HepG2 (cell line): ENCODE results near the gene CHST12. TPM values are rescaled to one million over a fixed set of nuclear protein-coding genes. Genes with fewer than 3 reads are reported as not detected.

ENCODE experiments used
- EED ChIP-seq: sonication (generic); formaldehyde crosslinking; IDR thresholded peaks from 2 replicates; pipeline ENCODE4 v1.5.0; 2020; ENCODE audit warnings: mild to moderate bottlenecking, missing genetic modification reagents
- MED1 ChIP-seq: sonication (generic); formaldehyde crosslinking; IDR thresholded peaks from 2 replicates; pipeline ENCODE4 v1.4.0; 2020; ENCODE audit warnings: missing genetic modification reagents
- NFATC3 ChIP-seq: sonication (generic); formaldehyde crosslinking; IDR thresholded peaks from 2 replicates; pipeline ENCODE4 v1.5.1; 2020; ENCODE audit warnings: mild to moderate bottlenecking, missing genetic modification reagents
- NFYB ChIP-seq: sonication (generic); formaldehyde crosslinking; IDR thresholded peaks from 2 replicates; pipeline ENCODE4 v1.4.0; 2020; ENCODE audit warnings: missing genetic modification reagents
- SRSF1 ChIP-seq: fragments of 200-400 bp; formaldehyde crosslinking; optimal IDR thresholded peaks from 2 replicates; pipeline ENCODE3; 2017; ENCODE audit warnings: mild to moderate bottlenecking, low read depth, low read length, moderate library complexity
- SSRP1 ChIP-seq: IDR thresholded peaks from 2 replicates; pipeline ENCODE4 v1.6.1; 2016; ENCODE audit warnings: control low read depth
- TBL1XR1 ChIP-seq: fragments of 150-350 bp; IDR thresholded peaks from 2 replicates; pipeline ENCODE4 v1.6.1; 2014; ENCODE audit warnings: borderline replicate concordance, low read length; ENCODE audit not compliant: partially characterized antibody
- TP53 ChIP-seq: sonication (generic); formaldehyde crosslinking; conservative IDR thresholded peaks from 2 replicates; pipeline ENCODE4 v1.4.0; 2020; ENCODE audit warnings: missing genetic modification reagents
- ZNF263 ChIP-seq: sonication (generic); formaldehyde crosslinking; IDR thresholded peaks from 2 replicates; pipeline ENCODE4 v1.4.0; 2020; ENCODE audit warnings: missing genetic modification reagents
- ZNF317 ChIP-seq: sonication (generic); formaldehyde crosslinking; IDR thresholded peaks from 2 replicates; pipeline ENCODE4 v1.5.0; 2020; ENCODE audit warnings: mild to moderate bottlenecking, missing genetic modification reagents
- ZNF329 ChIP-seq: sonication (generic); formaldehyde crosslinking; IDR thresholded peaks from 2 replicates; pipeline ENCODE4 v1.9.0; 2021; ENCODE audit warnings: low read depth, mild to moderate bottlenecking, missing genetic modification reagents
- ZSCAN20 ChIP-seq: sonication (generic); formaldehyde crosslinking; IDR thresholded peaks from 2 replicates; pipeline ENCODE4 v1.4.0; 2020; ENCODE audit warnings: missing genetic modification reagents, mild to moderate bottlenecking, borderline replicate concordance
- polyA plus RNA-seq, 8 experiments: library from polyadenylated mRNA; depleted of rRNA in 3 of 8; stranded (reverse) in 7 of 8; unstranded in 1 of 8; fragments of >200 nt; fragmentation: Illumina TruSeq in 4 of 8; extraction: Trizol in 4 of 8; gene quantifications; 2 replicates each; pipeline versions ENCODE4 v1.2.1 to v1.2.3, GENCODE V29; 2011 to 2016; ENCODE audit warnings: low read depth in 4 of 8, missing spikeins in 1 of 8, mixed read lengths in 1 of 8; ENCODE audit not compliant: insufficient read depth in 1 of 8
- total RNA-seq, 5 experiments: library from RNA; depleted of rRNA; stranded (reverse); fragments of >200 nt; fragmentation: Illumina TruSeq; extraction: Trizol; gene quantifications; 2 replicates each; pipeline ENCODE4 v1.2.3, GENCODE V29; 2016; ENCODE audit warnings: low read depth in 1 of 5
- TF ChIP-seq, protein P1 (sequence below), 2 experiments: sonication (generic) in 1 of 2; formaldehyde crosslinking in 1 of 2; IDR thresholded peaks; 2 replicates each; pipeline versions ENCODE4 v1.5.1 to v1.6.1; 2011 to 2020; ENCODE audit warnings: borderline replicate concordance in 1 of 2, low read depth in 1 of 2, low read length in 1 of 2, mild to moderate bottlenecking in 1 of 2, missing genetic modification reagents in 1 of 2, moderate library complexity in 1 of 2
- TF ChIP-seq, protein P2 (sequence below): sonication (generic); formaldehyde crosslinking; IDR thresholded peaks from 2 replicates; pipeline ENCODE4 v1.8.1; 2023; ENCODE audit warnings: missing genetic modification reagents, mild to moderate bottlenecking, borderline replicate concordance
- TF ChIP-seq, protein P3 (sequence below), 2 experiments: sonication (generic) in 1 of 2; formaldehyde crosslinking in 1 of 2; IDR thresholded peaks; 2 replicates each; pipeline versions ENCODE4 v1.4.0 to v1.6.1; 2016 to 2020; ENCODE audit warnings: borderline replicate concordance in 1 of 2, low read depth in 1 of 2, mild to moderate bottlenecking in 1 of 2, missing genetic modification reagents in 1 of 2
- TF ChIP-seq, protein P4 (sequence below): IDR thresholded peaks from 2 replicates; pipeline ENCODE4 v1.6.1; 2018; ENCODE audit warnings: missing genetic modification reagents, mild to moderate bottlenecking, missing compliant biosample characterization
- TF ChIP-seq, protein P5 (sequence below): sonication (generic); formaldehyde crosslinking; IDR thresholded peaks from 2 replicates; pipeline ENCODE4 v1.4.0; 2020; ENCODE audit warnings: mild to moderate bottlenecking, missing genetic modification reagents, borderline replicate concordance

Gene CHST12
- total and polyA plus RNA-seq, 2 of the 13 experiments (the other 11 are each of a cell fraction or from before 2014, with no cell fraction given), result 6.4 to 15.8 TPM

DNA sequence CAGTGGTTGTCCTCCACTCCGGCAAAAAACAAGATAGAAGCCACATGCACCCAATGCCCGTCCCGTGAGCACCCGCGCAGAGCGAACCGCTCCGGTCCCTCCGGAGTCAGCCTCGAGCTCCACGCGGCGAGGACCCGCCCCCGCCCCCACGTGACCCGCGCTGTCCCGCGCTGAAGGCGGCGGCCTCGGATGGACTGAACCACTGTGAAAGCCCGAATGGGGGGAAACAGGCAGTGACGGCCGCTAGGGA lies 49.5 kb upstream of the CHST12 start (continued):
- TF ChIP-seq, protein P1, sequence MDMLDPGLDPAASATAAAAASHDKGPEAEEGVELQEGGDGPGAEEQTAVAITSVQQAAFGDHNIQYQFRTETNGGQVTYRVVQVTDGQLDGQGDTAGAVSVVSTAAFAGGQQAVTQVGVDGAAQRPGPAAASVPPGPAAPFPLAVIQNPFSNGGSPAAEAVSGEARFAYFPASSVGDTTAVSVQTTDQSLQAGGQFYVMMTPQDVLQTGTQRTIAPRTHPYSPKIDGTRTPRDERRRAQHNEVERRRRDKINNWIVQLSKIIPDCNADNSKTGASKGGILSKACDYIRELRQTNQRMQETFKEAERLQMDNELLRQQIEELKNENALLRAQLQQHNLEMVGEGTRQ (IDR thresholded peaks at IDR 0.05; ENCODE audit: low read depth, low read length), result peak; percentile 94
- TF ChIP-seq, protein P1 (CRISPR knock-in tag; IDR thresholded peaks at IDR 0.05; ENCODE audit: borderline replicate concordance), result peak; percentile 99; the same call in 1 of the 2 replicates
- TF ChIP-seq, protein P2, sequence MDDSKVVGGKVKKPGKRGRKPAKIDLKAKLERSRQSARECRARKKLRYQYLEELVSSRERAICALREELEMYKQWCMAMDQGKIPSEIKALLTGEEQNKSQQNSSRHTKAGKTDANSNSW (CRISPR knock-in tag), result peak; percentile 72; the same call in 1 of the 2 replicates
- TF ChIP-seq TBL1XR1, result peak; percentile 38
- TF ChIP-seq SRSF1, result peak; percentile 77
- TF ChIP-seq ZNF263 (CRISPR knock-in tag), result peak; percentile 85
- TF ChIP-seq, protein P3, sequence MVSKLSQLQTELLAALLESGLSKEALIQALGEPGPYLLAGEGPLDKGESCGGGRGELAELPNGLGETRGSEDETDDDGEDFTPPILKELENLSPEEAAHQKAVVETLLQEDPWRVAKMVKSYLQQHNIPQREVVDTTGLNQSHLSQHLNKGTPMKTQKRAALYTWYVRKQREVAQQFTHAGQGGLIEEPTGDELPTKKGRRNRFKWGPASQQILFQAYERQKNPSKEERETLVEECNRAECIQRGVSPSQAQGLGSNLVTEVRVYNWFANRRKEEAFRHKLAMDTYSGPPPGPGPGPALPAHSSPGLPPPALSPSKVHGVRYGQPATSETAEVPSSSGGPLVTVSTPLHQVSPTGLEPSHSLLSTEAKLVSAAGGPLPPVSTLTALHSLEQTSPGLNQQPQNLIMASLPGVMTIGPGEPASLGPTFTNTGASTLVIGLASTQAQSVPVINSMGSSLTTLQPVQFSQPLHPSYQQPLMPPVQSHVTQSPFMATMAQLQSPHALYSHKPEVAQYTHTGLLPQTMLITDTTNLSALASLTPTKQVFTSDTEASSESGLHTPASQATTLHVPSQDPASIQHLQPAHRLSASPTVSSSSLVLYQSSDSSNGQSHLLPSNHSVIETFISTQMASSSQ (IDR thresholded peaks at IDR 0.05; ENCODE audit: low read depth), result no peak
- TF ChIP-seq, protein P3 (CRISPR knock-in tag; IDR thresholded peaks at IDR 0.05; ENCODE audit: borderline replicate concordance), result peak; percentile 27; the same call in 1 of the 2 replicates
- TF ChIP-seq EED, result peak; percentile 87
- peak; percentile 89; the same call in 1 of the 2 replicates for TF ChIP-seq NFATC3 (CRISPR knock-in tag)
- no peak for TF ChIP-seq TP53 (CRISPR knock-in tag)
- TF ChIP-seq ZNF317 (CRISPR knock-in tag), result no peak
- peak; percentile 39 for TF ChIP-seq NFYB (CRISPR knock-in tag)
- no peak for TF ChIP-seq SSRP1
- TF ChIP-seq, protein P4, sequence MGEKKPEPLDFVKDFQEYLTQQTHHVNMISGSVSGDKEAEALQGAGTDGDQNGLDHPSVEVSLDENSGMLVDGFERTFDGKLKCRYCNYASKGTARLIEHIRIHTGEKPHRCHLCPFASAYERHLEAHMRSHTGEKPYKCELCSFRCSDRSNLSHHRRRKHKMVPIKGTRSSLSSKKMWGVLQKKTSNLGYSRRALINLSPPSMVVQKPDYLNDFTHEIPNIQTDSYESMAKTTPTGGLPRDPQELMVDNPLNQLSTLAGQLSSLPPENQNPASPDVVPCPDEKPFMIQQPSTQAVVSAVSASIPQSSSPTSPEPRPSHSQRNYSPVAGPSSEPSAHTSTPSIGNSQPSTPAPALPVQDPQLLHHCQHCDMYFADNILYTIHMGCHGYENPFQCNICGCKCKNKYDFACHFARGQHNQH (CRISPR knock-in tag), result peak; percentile 80; the same call in 1 of the 2 replicates
- TF ChIP-seq, protein P5, sequence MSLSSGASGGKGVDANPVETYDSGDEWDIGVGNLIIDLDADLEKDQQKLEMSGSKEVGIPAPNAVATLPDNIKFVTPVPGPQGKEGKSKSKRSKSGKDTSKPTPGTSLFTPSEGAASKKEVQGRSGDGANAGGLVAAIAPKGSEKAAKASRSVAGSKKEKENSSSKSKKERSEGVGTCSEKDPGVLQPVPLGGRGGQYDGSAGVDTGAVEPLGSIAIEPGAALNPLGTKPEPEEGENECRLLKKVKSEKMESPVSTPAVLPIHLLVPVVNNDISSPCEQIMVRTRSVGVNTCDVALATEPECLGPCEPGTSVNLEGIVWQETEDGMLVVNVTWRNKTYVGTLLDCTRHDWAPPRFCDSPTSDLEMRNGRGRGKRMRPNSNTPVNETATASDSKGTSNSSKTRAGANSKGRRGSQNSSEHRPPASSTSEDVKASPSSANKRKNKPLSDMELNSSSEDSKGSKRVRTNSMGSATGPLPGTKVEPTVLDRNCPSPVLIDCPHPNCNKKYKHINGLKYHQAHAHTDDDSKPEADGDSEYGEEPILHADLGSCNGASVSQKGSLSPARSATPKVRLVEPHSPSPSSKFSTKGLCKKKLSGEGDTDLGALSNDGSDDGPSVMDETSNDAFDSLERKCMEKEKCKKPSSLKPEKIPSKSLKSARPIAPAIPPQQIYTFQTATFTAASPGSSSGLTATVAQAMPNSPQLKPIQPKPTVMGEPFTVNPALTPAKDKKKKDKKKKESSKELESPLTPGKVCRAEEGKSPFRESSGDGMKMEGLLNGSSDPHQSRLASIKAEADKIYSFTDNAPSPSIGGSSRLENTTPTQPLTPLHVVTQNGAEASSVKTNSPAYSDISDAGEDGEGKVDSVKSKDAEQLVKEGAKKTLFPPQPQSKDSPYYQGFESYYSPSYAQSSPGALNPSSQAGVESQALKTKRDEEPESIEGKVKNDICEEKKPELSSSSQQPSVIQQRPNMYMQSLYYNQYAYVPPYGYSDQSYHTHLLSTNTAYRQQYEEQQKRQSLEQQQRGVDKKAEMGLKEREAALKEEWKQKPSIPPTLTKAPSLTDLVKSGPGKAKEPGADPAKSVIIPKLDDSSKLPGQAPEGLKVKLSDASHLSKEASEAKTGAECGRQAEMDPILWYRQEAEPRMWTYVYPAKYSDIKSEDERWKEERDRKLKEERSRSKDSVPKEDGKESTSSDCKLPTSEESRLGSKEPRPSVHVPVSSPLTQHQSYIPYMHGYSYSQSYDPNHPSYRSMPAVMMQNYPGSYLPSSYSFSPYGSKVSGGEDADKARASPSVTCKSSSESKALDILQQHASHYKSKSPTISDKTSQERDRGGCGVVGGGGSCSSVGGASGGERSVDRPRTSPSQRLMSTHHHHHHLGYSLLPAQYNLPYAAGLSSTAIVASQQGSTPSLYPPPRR (CRISPR knock-in tag), result peak; percentile 47; the same call in 1 of the 2 replicates
- peak; percentile 81; the same call in 1 of the 2 replicates for TF ChIP-seq ZSCAN20 (CRISPR knock-in tag)
- TF ChIP-seq ZNF329 (CRISPR knock-in tag), result peak; percentile 52; the same call in 1 of the 2 replicates
- peak; percentile 54 for TF ChIP-seq MED1 (CRISPR knock-in tag)
